ENCODE data around the gene ANKS4B.

DNA sequence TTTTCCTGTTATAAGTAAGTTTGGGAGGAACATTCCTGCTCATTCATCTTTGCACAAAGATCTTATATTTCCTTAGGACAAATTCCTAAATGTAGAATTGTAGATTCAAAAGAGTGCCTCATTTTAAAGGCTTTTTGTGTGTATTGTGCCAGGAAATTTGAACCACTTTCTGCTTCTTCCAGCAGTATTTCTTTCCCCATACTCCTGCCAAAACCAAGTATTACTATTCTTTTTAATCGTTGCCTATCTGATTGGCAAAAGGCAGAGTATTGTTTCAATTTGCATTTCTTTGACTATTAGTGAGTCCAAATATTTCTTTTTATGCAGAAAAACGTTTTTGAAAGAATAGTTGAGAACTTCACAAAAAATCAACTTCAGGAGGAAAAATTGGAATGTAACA is 9.3 kb downstream of the ANKS4B start:
- TF ChIP-seq EZH2 (IDR thresholded peaks at IDR 0.05; ENCODE audit: insufficient read depth, poor library complexity, severe bottlenecking) (no peak), EZH2phosphoT487 (IDR thresholded peaks at IDR 0.05; ENCODE audit: insufficient read depth, low read depth) (no peak)
